HG03520 (cell line): ENCODE measurements around the gene WDR18.
A peak's percentile ranks its signal among the peaks of the same experiment; 100 is the strongest.

Experiments used
- ATAC-seq: cut with Tn5 transposase; IDR thresholded peaks from one replicate; pipeline ENCODE4 v1.9.1; 2021; ENCODE audit warnings: mild to moderate bottlenecking, moderate library complexity; ENCODE audit not compliant: unreplicated experiment

WDR18 gene

GRCh38 chr19:1040476-1041271 is 56.5 kb downstream of the WDR18 start:
- peak; percentile 38 for ATAC-seq

- ATAC-seq, result no peak
Observed at GRCh38 chr19:1041272-1041834, 57.2 kb downstream of the WDR18 start.

- no peak for ATAC-seq
Observed at GRCh38 chr19:1041835-1042685, 57.9 kb downstream of the WDR18 start.

- ATAC-seq, result no peak
Observed at GRCh38 chr19:1042689-1043511, 58.8 kb downstream of the WDR18 start.
